Measurements from ENCODE around the gene CUL9.

DNA sequence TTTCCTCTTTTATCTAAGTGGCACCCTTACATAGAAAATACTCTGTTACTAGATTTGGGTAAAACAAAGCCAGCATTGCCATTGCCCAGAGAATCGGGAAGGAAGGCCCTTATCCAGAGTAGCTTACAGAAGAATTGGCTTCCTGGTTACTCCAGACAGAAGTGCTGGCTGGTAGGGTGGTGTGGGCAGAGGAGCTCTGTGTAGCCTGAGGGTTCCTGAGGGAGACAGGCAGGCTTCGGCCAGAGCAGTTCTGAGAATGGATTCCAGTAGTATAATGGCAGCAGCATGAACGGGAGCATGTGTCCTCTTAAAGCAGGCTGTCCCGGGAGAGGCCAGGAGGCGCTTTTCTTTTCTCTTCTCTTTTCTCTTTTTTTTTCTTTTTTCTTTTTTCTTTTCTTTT lies 11.9 kb downstream of the CUL9 start:
- TF ChIP-seq, protein P1, sequence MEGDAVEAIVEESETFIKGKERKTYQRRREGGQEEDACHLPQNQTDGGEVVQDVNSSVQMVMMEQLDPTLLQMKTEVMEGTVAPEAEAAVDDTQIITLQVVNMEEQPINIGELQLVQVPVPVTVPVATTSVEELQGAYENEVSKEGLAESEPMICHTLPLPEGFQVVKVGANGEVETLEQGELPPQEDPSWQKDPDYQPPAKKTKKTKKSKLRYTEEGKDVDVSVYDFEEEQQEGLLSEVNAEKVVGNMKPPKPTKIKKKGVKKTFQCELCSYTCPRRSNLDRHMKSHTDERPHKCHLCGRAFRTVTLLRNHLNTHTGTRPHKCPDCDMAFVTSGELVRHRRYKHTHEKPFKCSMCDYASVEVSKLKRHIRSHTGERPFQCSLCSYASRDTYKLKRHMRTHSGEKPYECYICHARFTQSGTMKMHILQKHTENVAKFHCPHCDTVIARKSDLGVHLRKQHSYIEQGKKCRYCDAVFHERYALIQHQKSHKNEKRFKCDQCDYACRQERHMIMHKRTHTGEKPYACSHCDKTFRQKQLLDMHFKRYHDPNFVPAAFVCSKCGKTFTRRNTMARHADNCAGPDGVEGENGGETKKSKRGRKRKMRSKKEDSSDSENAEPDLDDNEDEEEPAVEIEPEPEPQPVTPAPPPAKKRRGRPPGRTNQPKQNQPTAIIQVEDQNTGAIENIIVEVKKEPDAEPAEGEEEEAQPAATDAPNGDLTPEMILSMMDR (IDR thresholded peaks at IDR 0.05; ENCODE audit: insufficient read depth, low read depth, low read length) = no peak
- no peak for TF ChIP-seq EZH2 (IDR thresholded peaks at IDR 0.05; ENCODE audit: insufficient read depth, low read length)

All from astrocyte (in vitro differentiated cells and primary cell).